A549 (cell line): Measurements from ENCODE around the gene PYY. TPM values are rescaled to one million over a fixed set of nuclear protein-coding genes. Genes with fewer than 3 reads are reported as not detected.

ENCODE experiments used
- ATAC-seq, 2 experiments: fragments of 200-7000 bp in 1 of 2; fragments of >200 bp in 1 of 2; cut with Nextera tagmentation in 1 of 2; cut with Tn5 transposase in 1 of 2; 3 replicates each; pipeline versions ENCODE4 v1.8.0 to v1.9.1; 2018 to 2020; ENCODE audit warnings: mild to moderate bottlenecking in 1 of 2, moderate library complexity in 1 of 2
- CTCF ChIA-PET: fragments of 300-600 bp; sonication (Branson Sonifier 250); formaldehyde crosslinking; extraction: SDS; loops from one replicate; lab custom pipeline; 2021; ENCODE audit warnings: antibody characterized with exemption, inconsistent platforms; lab: Yijun Ruan, JAX
- POLR2A ChIA-PET: fragments of 350-600 bp; formaldehyde crosslinking; extraction: SDS; loops from one replicate; lab custom pipeline; 2021; ENCODE audit warnings: antibody characterized with exemption, inconsistent platforms; lab: Yijun Ruan, JAX
- DNase-seq, 2 experiments: peaks; one replicate each; pipeline versions ENCODE4 v3.0.0 to v3.0.0-alpha.2; 2011 to 2016; ENCODE audit warnings: low read depth in 1 of 2, low spot score in 1 of 2
- FAIRE-seq: peaks from 2 replicates; lab custom pipeline; 2011; peaks lifted over from hg19 to GRCh38; lab: Jason Lieb, UNC
- H3K27ac ChIP-seq, 2 experiments: fragments of >200 bp; sonication (Bioruptor Twin); formaldehyde crosslinking; 3 replicates each; pipeline ENCODE4 v1.5.1; 2016 to 2017
- H3K4me1 ChIP-seq: fragments of >200 bp; sonication (Bioruptor Twin); formaldehyde crosslinking; 3 replicates; pipeline ENCODE4 v1.6.1; 2016
- H3K4me2 ChIP-seq: fragments of >200 bp; sonication (Bioruptor Twin); formaldehyde crosslinking; 3 replicates; pipeline ENCODE4 v1.6.1; 2016
- H3K4me3 ChIP-seq: fragments of >200 bp; sonication (Bioruptor Twin); formaldehyde crosslinking; 3 replicates; pipeline ENCODE4 v1.5.1; 2016
- H3K9me3 ChIP-seq: fragments of >200 bp; sonication (Bioruptor Twin); formaldehyde crosslinking; 3 replicates; pipeline ENCODE4 v1.6.1; 2016
- BHLHE40 ChIP-seq: IDR thresholded peaks from 2 replicates; pipeline ENCODE4 v1.6.1; 2012; ENCODE audit warnings: low read depth, low read length, inconsistent platforms
- CTCF ChIP-seq: fragments of >200 bp; sonication (Bioruptor Twin); formaldehyde crosslinking; IDR thresholded peaks from 3 replicates; pipeline ENCODE4 v1.5.1; 2016
- E2F6 ChIP-seq: IDR thresholded peaks from 2 replicates; pipeline ENCODE4 v1.6.1; 2012; ENCODE audit warnings: low read depth, borderline replicate concordance
- EHMT2 ChIP-seq: fragments of 200-600 bp; sonication (generic); IDR thresholded peaks from 2 replicates; pipeline ENCODE4 v1.6.1; 2016; ENCODE audit warnings: antibody characterized with exemption, low read depth, mild to moderate bottlenecking, moderate library complexity
- ELK1 ChIP-seq: fragments of 150-350 bp; IDR thresholded peaks from 2 replicates; pipeline ENCODE4 v1.6.1; 2014; ENCODE audit warnings: low read depth, mild to moderate bottlenecking, low read length
- FOXS1 ChIP-seq: fragments of 250-450 bp; sonication (Bioruptor Pico); IDR thresholded peaks from 2 replicates; pipeline ENCODE4 v1.5.0; 2020; ENCODE audit warnings: mild to moderate bottlenecking, moderate library complexity
- HES2 ChIP-seq: fragments of >200 bp; sonication (Bioruptor Twin); formaldehyde crosslinking; IDR thresholded peaks from 2 replicates; pipeline ENCODE4 v1.6.1; 2016
- HMGXB4 ChIP-seq: fragments of 250-450 bp; sonication (Bioruptor Pico); IDR thresholded peaks from 2 replicates; pipeline ENCODE4 v1.5.0; 2021; ENCODE audit warnings: mild to moderate bottlenecking, moderate library complexity, borderline replicate concordance
- MAX ChIP-seq: IDR thresholded peaks from 2 replicates; pipeline ENCODE4 v1.6.1; 2012
- NFE2L2 ChIP-seq: fragments of 150-350 bp; conservative IDR thresholded peaks from 2 replicates; pipeline ENCODE4 v1.6.1; 2014; ENCODE audit warnings: low read length
- PHF8 ChIP-seq: fragments of 200-600 bp; sonication (generic); IDR thresholded peaks from 2 replicates; pipeline ENCODE4 v1.6.1; 2016; ENCODE audit warnings: low read depth, mild to moderate bottlenecking, antibody characterized with exemption, moderate library complexity, borderline replicate concordance
- RARB ChIP-seq: fragments of 250-450 bp; sonication (Bioruptor Pico); IDR thresholded peaks from 2 replicates; pipeline ENCODE4 v1.8.0; 2021; ENCODE audit warnings: mild to moderate bottlenecking, moderate library complexity
- SMC3 ChIP-seq: fragments of >200 bp; sonication (Bioruptor Twin); formaldehyde crosslinking; IDR thresholded peaks from 3 replicates; pipeline ENCODE4 v1.6.1; 2018; ENCODE audit warnings: inconsistent platforms
- USF2 ChIP-seq: fragments of 450-650 bp; IDR thresholded peaks from 2 replicates; pipeline ENCODE4 v1.6.1; 2014; ENCODE audit warnings: antibody characterized with exemption
- ZFP36 ChIP-seq: fragments of 450-650 bp; IDR thresholded peaks from 2 replicates; pipeline ENCODE4 v1.6.1; 2014; ENCODE audit warnings: borderline replicate concordance; ENCODE audit not compliant: partially characterized antibody
- WGBS: methylation state at CpG from one replicate; pipeline ENCODE4 v1.1.6; 2017; ENCODE audit errors: missing lambda C conversion rate; 5-methylcytosine and 5-hydroxymethylcytosine counted together
- polyA plus RNA-seq, 4 experiments: library from polyadenylated mRNA; depleted of rRNA in 3 of 4; stranded (reverse); fragments of >200 nt; fragmentation: RNase III in 1 of 4; extraction: RNeasy Plus Mini Kit Qiagen cat#74134 plus additional on column Dnase treatment in 1 of 4; gene quantifications; 2 replicates in 3 of 4; 3 replicates in 1 of 4; pipeline ENCODE4 v1.2.3, GENCODE V29; 2011 to 2017

The PYY gene
- polyA plus RNA-seq, 2 of the 4 experiments (the other 2 are of a cell fraction) = not detected

- TF ChIP-seq HMGXB4 (CRISPR knock-in tag) = no peak
- TF ChIP-seq, all 56 proteins: peak for 0
Measured at GRCh38 chr17:43946781-43947180, 7.0 kb downstream of the PYY start (continued).

GRCh38 chr17:43945074-43945829 is 8.5 kb downstream of the PYY start:
- no peak for DNase-seq
- CTCF ChIA-PET = interaction anchor here (1.0 to 22.4 kb wide), 17 partner anchors 11 to 171 kb away, joined by 3 to 657 read pairs (median 20); partner anchors contain the start of genes MPP2, NAGS and PYY
- Histone ChIP-seq H3K4me1 (no peaks in the 10 kb centered on the region), H3K27ac (no peak overlapping the region), H3K4me2 (no peak overlapping the region), H3K9me3 (no peaks in the 10 kb centered on the region), H3K4me3 (no peak overlapping the region)
- TF ChIP-seq ELK1 (no peak), BHLHE40 (no peak), USF2 (no peak), SMC3 (no peak), NFE2L2 (no peak), ZFP36 (no peak), HES2 (no peak), FOXS1 (no peak), MAX (no peak), RARB (CRISPR knock-in tag) (no peak), E2F6 (no peak), CTCF (no peak), PHF8 (no peak), HMGXB4 (CRISPR knock-in tag) (no peak), EHMT2 (no peak)
- no peak for FAIRE-seq
- POLR2A ChIA-PET = no interaction called here
- WGBS = 73% methylated on average over 12 of the region's 12 CpGs
- no peak for ATAC-seq
